Raji (cell line): Measurements from ENCODE around the gene BRSK2.

Experiments
- POLR2A ChIP-seq: IDR thresholded peaks from 2 replicates; pipeline ENCODE4 v1.6.1; 2011; ENCODE audit warnings: low read depth, low read length, control low read depth; ENCODE audit not compliant: insufficient read depth

Gene BRSK2

DNA sequence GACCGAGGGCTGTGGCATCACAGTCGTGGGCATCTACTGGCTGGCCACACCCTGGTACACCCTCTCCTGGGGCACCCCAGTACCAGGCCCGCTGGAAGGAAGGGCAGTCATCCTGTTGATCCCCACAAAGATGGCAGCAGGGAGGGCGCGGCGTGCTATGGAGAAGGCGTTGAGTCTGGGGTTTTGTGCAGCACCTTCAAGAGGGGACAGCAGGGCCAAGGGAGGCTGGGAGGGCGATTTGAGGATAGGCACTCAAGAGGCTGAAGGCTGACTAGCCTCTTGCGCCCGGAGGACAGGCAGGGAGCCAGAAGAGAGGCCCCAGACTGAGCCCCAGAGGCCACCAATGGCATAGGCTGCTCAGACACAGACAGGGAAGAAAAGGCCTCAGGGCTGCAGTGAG is 2.2 kb upstream of the BRSK2 start:
- no peak for TF ChIP-seq POLR2A

DNA sequence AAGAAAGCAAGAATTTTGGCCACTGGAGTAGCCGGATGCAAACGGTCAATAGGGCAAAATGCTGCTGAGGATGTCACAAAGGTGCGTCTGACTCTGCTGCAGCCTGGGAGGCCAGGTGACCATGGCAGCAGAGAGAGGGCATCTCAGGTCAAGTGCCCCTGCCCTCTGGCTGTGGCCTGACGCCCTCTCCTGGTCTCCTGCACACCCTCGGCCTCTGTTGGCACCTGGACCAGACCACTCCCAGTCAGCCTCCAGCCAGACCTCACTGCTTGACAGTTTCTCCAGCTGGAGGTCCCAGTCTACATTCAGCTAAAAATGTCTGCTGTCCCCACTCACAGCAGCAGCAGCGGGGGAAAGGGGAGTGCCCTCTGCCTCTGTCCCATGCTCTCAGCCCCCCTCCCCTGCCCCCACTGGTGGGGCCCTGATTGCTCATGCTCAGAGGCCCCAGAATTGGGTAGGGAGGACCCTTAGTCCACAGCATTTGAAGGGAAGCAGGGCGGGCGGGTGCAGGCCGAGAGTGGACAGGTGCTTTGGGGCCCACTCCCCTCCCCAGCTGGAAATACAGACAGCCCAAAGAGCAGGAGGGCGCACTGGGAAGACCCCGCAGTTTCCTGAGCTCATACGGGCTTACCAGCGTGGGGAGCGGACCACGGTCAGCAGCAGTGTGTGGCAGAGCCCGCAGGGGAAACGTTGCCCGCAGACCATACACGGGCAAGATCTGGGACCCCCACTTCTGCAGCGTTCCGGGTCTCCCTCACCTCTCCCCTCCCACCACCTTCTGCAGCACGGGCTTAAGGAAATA is 1.6 kb upstream of the BRSK2 start:
- TF ChIP-seq POLR2A, result no peak

DNA sequence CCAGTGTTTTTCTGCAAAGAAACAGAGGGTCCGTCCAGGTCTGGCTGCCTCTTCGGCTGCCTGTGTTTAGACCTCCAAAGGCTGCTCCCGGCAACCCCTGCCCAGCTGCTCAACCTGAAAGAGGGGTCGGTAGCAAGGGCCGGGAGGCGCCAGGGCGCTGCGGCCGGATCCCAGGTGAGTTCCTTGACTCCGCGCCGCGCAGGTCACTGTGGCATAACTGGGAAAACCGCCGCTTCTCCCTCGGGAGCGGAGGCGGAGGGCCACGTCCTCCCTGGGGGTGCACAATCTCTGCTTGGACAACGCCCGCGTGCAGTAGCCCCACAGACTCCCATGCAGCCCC is 1.0 kb upstream of the BRSK2 start:
- TF ChIP-seq POLR2A, result no peak

DNA sequence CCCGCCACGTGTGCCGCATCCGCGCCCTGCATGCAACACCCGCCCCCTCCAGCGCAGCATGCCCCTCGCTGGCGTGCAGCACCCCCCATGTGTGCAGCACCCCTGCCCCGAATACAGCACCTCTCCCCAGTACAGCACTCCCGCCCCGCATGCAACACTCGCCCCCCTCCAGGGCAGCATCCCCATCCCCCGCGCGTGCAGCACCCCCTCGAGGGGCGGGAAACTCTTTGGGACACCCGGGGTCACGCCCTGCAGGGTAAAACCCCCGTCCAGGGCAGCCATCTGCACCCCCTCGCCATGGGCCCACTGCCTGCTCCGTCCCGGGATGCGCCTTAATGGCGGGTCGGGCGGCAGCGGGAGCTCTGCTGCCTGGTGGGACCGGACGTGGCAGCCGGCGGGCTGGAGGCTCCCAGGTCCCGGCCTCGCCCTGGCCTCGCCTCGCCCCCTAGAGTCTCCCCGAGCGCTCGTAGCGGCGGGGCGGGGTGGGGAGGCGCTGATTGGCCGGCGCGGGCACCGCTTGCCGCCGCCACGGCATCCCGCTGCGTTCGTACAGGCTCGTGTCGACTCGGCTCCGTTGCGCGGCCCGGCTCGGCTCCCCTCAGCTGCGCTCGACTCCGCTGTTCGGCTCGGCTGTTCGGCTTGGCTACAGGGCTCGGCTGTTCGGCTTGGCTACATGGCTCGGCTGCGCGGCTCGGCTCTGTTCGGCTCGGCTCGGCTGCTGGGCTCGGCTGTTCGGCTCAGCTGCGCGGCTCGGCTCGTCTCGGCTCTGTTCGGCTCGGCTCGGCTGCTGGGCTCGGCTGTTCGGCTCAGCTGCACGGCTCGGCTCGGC is 417 bp upstream of the BRSK2 start:
- TF ChIP-seq POLR2A, result no peak

DNA sequence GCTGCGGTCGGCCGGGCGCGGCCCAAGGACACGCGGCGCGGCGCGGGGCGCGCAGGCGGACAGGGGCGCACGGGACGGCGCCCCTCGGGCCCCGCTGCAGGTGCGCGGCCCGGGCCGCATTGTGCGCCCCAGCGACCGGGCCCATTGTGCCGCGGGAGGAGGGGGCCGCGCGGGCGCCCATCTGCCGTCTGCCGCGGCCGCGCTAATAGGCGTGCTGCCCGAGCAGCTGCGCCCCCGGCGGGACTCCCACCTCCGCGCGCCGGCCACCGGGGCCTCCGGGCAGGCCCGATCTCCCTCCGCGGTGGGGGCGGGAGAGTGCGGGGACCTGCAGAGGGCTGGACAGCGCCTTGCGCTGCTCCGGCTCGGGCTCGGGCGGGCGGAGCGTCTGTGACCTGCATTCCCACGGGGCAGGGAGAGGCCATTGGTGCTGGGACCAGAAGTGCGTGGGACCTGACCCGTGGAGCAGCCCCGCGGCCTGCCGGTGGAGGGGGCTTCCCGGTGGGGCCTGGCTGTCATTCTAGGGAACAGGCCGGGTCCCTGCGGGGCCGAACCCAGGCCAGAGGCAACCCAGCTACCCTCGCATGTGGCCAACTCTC is 933 bp downstream of the BRSK2 start:
- no peak for TF ChIP-seq POLR2A

DNA sequence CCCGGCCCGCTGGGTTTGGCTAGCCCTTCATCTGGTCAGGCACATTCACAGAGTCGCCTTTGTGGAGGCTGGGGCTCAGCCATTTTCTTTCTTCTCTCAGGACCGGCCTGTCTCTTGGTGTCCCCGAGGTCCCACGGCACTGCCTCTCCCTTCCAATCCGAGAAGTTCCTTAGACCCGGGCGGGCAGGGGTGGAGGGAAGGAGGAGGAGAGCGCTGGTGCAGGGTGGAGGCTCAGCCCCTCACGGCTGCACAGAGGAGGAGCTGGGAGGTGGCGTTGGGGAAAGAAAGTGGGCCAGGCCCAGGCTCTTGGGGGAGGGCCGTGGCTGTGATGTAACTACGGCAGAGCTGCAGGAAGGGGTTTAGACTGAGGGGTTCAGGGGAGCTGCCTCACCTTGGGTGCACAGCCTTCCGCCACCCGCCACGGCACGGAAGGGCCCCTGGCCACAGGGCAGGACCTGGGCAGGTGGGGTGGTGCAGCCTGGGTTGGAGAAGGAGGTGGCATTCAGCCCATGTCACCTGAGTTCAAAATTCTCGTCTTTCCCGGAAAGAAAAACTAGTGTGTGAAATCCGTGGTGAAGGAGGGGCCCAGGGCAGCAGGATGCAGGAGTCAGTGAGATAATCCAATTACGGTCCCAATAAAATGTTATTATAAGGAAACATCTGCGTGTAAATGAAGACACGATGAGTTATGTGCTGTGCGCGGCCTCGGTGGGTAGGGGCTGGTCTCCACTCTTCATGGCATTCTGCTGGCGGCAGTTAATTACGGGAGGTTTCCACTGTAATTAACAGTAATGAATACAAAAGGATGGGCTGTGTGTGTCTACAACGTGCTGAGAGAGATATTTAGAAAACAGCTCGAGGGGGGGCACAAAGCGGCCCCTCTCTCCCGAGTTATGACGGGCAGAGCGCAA is 1.7 kb downstream of the BRSK2 start:
- TF ChIP-seq POLR2A, result no peak

DNA sequence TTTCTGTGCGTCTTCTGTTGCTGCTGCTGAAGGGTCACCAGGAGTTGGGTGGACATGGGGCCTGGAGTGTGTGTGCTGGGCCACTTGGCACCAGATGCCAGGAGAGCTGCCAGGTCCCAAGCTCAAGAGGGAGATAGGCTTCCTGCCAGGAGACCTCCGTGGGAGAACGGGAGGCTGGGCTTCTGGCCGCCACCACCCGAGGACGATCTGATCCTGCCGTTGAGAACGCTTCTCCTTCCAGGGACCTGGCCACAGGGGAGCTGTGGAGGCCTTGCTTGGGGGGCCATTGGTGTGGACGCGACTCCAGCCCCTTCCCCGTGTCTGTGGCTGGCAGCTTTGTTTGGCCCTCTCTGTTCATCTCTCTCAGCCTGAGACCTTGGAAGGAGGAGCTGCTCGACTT is 2.4 kb downstream of the BRSK2 start:
- no peak for TF ChIP-seq POLR2A

DNA sequence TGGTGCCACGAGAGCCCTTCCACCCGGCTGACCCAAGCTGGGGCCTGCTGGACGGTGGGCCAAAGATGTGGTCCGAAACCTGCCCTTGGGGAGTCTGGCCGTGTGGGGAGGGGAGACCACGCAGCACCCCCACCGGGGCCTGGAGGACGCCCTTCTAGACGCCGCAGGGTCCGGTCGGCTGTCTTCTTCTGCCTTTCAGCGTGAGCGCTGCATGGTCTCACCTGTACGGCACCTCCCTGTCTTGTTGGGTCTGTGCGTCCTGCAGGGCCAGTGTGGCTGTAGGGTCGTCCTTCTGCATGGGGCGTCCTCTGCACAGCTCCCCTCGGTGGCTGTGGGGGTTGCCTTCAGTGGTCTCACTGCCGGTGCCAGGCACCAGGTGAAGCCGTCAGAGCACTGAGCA is 2.8 kb downstream of the BRSK2 start:
- TF ChIP-seq POLR2A, result no peak

DNA sequence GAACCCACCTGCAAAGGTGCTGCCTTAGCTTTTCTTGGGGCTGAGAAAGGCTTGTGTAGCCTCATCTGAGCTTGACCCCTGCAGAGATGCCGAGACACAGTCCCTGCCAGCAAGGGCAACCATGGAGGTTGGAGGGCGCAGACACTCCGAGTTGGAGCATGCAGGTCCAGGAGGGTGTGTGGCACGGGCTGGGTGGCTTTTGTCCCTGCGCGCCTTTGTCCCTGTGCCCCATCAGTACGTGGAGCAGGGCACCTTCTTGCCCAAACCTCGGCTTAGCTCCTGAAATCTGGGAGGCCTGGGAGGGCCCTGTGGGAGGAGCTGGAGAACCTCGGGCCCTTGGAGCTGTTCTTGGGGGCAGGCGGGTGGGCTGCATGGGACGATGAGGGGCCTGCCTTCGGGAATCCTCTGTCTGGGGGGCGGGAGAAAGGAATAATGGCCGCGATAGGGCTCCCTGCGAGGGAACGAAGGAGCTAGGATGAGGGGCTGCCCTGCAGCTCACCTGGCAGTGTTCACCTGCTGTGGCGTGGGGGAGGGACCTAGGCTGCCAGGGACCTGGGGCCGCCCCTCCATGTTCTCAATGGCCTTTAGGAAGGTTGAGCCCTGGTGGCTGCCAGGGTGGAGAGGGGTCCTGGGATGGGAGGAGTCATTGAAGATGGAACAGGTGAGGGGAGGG is 3.4 kb downstream of the BRSK2 start:
- TF ChIP-seq POLR2A, result no peak

DNA sequence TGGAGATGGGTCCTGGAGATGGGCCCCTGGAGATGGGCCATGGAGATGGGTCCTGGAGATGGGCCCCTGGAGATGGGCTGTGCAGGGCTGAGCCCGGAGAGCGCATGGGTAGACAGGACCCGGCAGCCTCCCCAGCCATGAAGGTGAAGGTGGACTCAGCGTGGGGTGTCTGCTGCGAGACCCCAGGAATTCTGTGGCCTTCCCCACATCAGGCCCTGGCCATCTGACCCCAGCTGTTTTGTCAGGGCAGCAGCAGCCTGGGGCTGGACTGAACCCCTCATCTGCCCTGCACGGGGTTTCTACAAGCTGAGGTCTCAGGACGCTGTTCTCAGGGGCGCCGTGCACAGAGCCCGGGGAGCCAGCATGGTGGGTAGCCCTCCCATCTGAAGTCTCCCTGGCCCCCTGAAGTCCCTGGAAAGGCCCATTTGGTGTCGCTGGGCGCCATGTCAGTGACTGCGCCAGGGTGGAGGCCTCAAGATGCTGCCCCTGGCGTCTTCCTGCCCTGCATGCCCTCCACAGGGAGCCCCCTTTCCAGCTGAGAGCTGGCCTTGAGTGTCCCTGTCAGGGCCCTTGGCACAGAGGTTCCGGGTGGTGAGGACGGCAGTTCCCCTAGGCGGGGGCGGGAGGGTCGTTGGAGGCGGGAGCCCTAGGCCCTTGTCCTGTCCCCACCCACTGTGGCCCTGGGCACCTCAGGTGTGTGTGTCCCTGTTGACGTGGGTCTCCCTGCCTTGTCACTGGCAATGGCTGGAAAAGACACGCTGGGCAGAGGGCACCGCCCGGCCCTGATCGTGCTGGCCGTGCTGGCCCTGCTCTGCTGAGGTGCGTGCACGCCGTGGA is 5.4 kb downstream of the BRSK2 start:
- no peak for TF ChIP-seq POLR2A

DNA sequence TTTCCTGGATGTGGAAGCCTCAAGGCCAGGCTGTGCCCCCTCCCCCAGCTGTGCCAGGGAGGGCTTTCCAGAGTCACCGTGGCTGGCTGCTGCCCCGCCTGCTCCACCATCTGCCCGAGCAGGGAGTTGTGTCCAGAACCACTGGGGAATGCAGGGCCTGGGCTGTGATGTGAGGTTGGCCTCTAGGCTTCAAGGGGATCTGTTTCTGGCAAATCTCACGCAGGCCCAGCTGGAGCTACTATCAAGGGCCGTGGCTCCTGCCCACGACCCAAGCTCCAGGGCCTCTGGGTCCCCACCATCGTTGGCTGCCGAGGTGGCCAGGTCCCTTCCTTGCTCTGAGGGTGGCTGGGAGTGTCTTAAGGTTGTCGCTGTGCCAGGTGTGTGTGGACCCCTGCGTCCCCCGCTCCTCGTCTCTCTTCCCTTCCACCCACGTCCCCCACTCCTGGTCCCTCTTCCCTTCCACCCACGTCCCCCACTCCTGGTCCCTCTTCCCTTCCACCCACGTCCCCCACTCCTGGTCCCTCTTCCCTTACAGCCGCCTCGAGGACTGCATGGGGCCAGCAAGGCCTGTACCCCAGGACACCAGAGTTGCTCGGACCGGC is 6.1 kb downstream of the BRSK2 start:
- no peak for TF ChIP-seq POLR2A

DNA sequence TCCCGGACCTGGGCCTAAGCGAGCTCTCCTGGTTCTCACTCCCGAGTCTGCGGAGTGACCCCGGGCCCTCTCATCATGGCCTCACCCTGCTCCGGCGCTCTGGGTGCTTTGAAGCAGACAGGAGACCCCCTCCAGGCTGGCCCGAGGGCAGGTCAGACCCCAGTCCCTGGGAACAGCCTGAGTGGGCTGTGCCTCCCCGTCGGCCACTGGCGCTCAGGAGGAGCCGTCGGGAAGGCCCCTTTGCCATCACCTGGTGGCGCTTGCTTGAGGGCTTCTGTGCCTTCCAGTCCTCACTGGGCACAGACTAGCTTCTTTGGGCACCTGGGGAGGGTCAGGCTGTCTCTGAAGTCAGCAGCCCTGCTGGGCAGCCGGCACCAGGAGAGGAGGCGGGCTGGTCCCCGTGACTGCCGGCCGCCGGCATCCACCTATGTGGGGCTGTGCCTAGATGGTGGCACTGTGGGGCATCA is 6.7 kb downstream of the BRSK2 start:
- TF ChIP-seq POLR2A, result no peak
